Fibroblast of skin of left quadriceps (primary cell): ENCODE data around the gene NNT.
"Not testable (repeated sequence)": the region's sequence is repeated elsewhere in the genome, so short reads cannot be mapped to it uniquely, and the experiment has no call there.

ENCODE experiments used
- DNase-seq, 2 experiments: peaks; one replicate each; pipeline ENCODE4 v3.0.0-alpha.2; 2013; ENCODE audit warnings: low read depth in 2 of 2

Gene NNT

DNA sequence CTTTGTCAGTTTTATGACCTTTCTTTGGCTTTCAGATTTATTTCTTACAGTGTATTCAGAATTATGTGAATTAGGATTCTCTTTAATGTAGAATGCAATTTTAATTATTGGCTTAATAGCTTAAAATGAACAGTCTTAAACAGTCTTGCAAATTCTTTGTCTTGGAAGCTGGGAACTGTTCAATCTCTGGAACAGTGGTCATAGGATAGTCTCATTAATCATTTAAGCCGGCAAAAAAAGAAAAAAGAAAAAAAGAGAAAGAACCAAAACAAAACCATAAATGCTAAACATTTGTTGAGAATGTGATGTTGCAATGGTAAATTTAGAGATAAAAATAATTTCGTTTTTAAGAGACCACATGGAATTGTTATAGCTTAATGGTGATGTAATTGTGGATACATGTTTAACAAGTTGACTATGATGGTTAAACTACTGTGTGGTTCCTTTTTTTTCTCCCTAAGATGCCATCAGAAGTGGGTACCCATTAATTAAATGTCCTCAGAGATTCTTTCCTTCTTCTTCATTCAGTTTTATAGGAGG, 61.6 kb downstream of the NNT start:
- no peak for DNase-seq

GRCh38 chr5:43665749-43666148, 62.8 kb downstream of the NNT start:
- not testable (repeated sequence) for DNase-seq

- not testable (repeated sequence) for DNase-seq
Observed at GRCh38 chr5:43666728-43667127, 63.7 kb downstream of the NNT start.

GRCh38 chr5:43667379-43667778, 64.4 kb downstream of the NNT start:
- DNase-seq = not testable (repeated sequence)

- DNase-seq = no peak
Observed at GRCh38 chr5:43674536-43674935, 71.6 kb downstream of the NNT start.

DNA sequence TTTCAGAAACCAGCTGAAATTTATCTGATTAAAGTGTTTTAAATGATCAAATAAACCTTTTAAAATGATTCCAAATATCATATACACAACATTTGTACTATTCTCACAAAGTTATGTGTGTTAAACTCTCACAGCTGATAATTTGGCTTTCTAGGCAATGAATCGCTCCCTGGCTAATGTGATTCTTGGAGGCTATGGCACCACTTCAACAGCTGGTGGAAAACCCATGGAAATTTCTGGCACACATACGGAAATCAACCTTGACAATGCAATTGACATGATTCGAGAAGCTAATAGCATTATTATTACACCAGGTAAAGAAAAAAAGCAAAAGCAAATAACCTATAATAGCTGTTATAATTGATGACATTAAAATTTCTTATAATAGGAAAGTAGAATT, 72.4 kb downstream of the NNT start:
- no peak for DNase-seq

DNA sequence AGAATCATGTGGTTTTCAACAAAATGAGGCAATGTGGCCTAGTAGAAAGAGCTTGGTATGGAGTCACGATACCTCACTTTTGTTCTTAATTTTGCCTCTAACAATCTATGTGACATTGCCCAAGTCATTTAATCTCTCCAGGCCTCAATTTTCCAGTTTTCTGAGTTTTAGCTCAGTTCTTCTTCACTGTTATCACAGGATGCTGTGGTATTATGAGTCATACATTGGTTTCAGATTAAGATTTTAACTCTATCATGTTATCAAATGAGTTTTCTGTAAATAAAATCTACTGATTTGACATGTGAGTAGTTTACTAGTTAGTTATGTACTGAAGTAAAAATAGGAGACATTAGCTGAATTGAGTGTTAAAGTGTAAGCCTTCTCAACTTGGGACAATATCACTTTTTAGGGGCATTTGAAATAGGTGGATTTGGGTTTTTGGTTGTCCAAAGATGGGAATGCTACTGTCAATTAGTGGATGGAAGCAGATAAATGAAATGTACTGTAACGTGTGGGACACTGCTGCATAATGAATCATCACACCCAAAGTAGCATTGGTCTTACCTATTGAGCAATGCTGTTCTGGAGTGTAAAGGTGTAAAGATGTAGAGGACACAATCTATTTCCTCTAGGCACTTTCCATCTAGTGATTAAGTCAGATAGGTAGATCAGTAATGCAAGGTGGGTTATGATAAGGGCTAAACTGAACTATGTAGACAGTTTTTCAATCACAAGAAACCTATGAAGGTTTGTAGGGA, 73.3 kb downstream of the NNT start:
- no peak for DNase-seq

DNA sequence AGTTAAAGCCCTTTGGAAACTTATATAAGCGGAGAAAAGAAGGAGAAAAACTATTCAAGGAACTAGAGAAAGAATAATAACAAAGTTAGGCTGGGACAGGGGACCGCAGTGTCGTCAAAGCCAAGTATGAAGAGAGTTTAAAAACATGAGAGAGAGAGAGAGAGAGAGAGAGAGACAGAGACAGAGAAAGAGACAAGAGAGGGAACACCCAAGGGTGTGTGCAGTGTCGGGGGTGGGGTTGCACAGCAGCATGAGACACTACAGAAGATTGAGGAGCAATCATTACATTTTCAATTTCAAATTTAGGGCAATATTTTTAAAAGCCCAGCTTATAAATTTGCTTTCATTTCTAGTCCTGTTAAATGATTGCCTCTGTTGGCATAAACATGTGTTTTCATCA, 74.3 kb downstream of the NNT start:
- no peak for DNase-seq

DNA sequence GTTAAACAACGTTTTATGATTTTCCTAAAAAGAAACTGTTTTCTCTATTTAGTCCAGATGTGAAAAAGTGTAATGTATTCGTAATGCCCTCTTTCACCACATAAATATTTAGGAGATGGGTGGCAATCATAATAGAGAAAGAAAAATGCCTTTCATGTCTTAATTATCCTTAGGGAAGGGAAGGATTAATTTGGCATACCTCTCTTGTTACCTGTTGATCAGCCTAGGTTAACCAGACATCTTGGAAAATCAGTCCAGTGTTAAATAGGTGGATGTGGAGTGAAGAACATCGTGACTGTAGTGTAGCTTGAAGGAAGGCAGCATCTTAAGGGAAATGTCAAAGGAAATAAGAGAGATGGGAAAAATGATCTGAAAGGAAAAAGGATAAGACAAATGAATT, 76.2 kb downstream of the NNT start:
- DNase-seq = no peak

- DNase-seq = peak; percentile 32 to 38
Observed at GRCh38 chr5:43680286-43680685, 77.3 kb downstream of the NNT start.

- no peak for DNase-seq
Observed at GRCh38 chr5:43683884-43684471, 81.0 kb downstream of the NNT start.

- DNase-seq = peak in 1 of 2 experiments; percentile 18
Observed at GRCh38 chr5:43685252-43685950, 82.4 kb downstream of the NNT start.

GRCh38 chr5:43687275-43687674, 84.3 kb downstream of the NNT start:
- peak; percentile 70 to 76 for DNase-seq

- no peak for DNase-seq
Observed at GRCh38 chr5:43691275-43691674, 88.3 kb downstream of the NNT start.

DNA sequence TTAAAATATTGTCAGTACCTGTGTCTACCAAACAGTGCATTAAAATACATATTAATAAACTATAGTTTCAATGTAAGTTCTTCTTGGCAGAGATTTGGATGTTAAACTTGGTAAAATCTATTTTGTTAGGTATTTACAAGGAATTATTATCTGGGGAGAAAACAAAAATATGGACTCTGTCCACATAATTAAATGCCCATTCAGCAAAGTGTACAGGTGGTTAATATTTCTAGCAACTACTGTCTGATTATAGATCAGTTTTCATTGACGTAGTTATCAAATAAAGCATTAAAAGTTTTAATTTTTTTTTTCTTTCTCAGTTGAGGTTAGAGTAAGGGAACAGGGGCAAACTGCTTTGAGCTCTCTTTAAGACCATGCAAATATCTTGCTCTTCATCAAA, 88.9 kb downstream of the NNT start:
- no peak for DNase-seq

- no peak for DNase-seq
Observed at GRCh38 chr5:43693411-43693810, 90.4 kb downstream of the NNT start.

GRCh38 chr5:43694027-43694426, 91.0 kb downstream of the NNT start:
- no peak for DNase-seq

GRCh38 chr5:43696444-43696843, 93.5 kb downstream of the NNT start:
- not testable (repeated sequence) for DNase-seq

DNA sequence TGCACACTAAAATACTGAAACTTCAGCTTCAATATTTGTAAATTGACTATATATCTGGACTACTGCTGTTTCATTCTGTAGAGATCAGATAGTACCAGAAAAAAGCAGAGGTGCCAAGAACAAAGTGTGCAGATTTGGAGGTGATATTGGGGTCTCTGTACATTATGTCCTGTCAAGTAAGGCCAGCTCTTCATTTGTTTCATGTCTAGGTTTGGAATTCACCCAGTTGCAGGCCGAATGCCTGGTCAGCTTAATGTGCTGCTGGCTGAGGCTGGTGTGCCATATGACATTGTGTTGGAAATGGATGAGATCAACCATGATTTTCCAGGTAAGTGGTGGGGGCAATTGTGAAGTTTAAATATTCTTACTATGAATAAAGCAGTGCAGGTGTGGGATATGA, 96.9 kb downstream of the NNT start:
- DNase-seq = no peak

GRCh38 chr5:43700601-43701000, 97.6 kb downstream of the NNT start:
- DNase-seq = no peak

- DNase-seq = no peak
Observed at GRCh38 chr5:43701227-43701626, 98.2 kb downstream of the NNT start.

GRCh38 chr5:43702293-43702692, 99.3 kb downstream of the NNT start:
- no peak for DNase-seq

DNA sequence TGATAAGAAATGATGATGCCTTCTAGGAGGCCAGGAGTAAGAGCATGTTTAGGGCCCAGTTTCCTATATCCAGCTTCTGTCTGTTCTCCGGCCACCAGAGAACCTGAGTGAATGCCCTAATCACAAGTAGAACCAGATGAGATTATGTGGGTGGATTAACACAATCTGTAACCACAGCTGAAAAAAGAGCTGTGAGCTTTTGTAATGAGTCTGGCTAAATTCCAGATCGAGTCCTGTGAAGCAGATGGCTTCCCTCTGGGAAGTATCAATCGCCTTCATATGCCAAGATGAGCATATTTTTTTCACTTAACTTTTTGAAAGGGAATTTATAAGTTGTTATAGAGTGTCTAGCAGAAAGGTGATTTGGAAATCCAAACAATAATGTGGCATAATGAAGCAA, 99.8 kb downstream of the NNT start:
- DNase-seq = peak; percentile 66 to 69
